SK-N-SH treated with all-trans-retinoic acid at 6 μM for 48 hours (cell line): ENCODE results near the gene ABCE1.

Experiments used
- ATAC-seq: fragments of 200-7000 bp; cut with Tn5 transposase; 3 replicates; pipeline ENCODE4 v1.9.1; 2020; ENCODE audit warnings: mild to moderate bottlenecking, moderate library complexity
- ARNTL ChIP-seq: fragments of 450-650 bp; formaldehyde crosslinking; IDR thresholded peaks from 2 replicates; pipeline ENCODE4 v1.5.0; 2020; ENCODE audit warnings: low read depth, mild to moderate bottlenecking, moderate library complexity, borderline replicate concordance
- BACH2 ChIP-seq: fragments of 250-450 bp; sonication (Bioruptor Pico); IDR thresholded peaks from 2 replicates; pipeline ENCODE4 v1.9.0; 2021; ENCODE audit warnings: mild to moderate bottlenecking, borderline replicate concordance
- CSDC2 ChIP-seq: fragments of 250-450 bp; sonication (Bioruptor Pico); IDR thresholded peaks from 2 replicates; pipeline ENCODE4 v1.5.0; 2020; ENCODE audit warnings: mild to moderate bottlenecking, moderate library complexity
- CSRNP3 ChIP-seq: fragments of 250-450 bp; sonication (Bioruptor Pico); IDR thresholded peaks from 2 replicates; pipeline ENCODE4 v1.5.1; 2021; ENCODE audit warnings: mild to moderate bottlenecking, moderate library complexity
- ESRRG ChIP-seq: fragments of 250-450 bp; sonication (Bioruptor Pico); IDR thresholded peaks from 2 replicates; pipeline ENCODE4 v1.6.1; 2021; ENCODE audit warnings: mild to moderate bottlenecking
- GLIS3 ChIP-seq: fragments of 250-450 bp; sonication (Bioruptor Pico); IDR thresholded peaks from 2 replicates; pipeline ENCODE4 v1.5.0; 2020; ENCODE audit warnings: mild to moderate bottlenecking, moderate library complexity
- ISL1 ChIP-seq: fragments of 250-450 bp; sonication (Bioruptor Pico); IDR thresholded peaks from 2 replicates; pipeline ENCODE4 v2.1.2; 2022; ENCODE audit warnings: mild to moderate bottlenecking, moderate library complexity
- OSR1 ChIP-seq: fragments of 250-450 bp; sonication (Bioruptor Pico); IDR thresholded peaks from 2 replicates; pipeline ENCODE4 v1.8.0; 2022; ENCODE audit warnings: moderate library complexity, mild to moderate bottlenecking, inconsistent platforms
- PATZ1 ChIP-seq: fragments of 250-450 bp; sonication (Bioruptor Pico); IDR thresholded peaks from 2 replicates; pipeline ENCODE4 v1.8.0; 2020; ENCODE audit warnings: mild to moderate bottlenecking, moderate library complexity, borderline replicate concordance
- RARB ChIP-seq: fragments of 250-450 bp; sonication (Bioruptor Pico); IDR thresholded peaks from 2 replicates; pipeline ENCODE4 v1.8.0; 2021; ENCODE audit warnings: mild to moderate bottlenecking, moderate library complexity
- SNAI2 ChIP-seq: fragments of 250-450 bp; sonication (Bioruptor Pico); IDR thresholded peaks from 2 replicates; pipeline ENCODE4 v1.5.0; 2020; ENCODE audit warnings: mild to moderate bottlenecking, moderate library complexity
- TCF4 ChIP-seq: fragments of 250-450 bp; sonication (Bioruptor Pico); IDR thresholded peaks from 2 replicates; pipeline ENCODE4 v1.8.0; 2021; ENCODE audit warnings: mild to moderate bottlenecking, moderate library complexity, borderline replicate concordance
- TSHZ2 ChIP-seq: fragments of 250-450 bp; sonication (Bioruptor Pico); IDR thresholded peaks from 2 replicates; pipeline ENCODE4 v1.5.0; 2020; ENCODE audit warnings: mild to moderate bottlenecking, moderate library complexity
- ZC3H10 ChIP-seq: fragments of 250-450 bp; sonication (Bioruptor Pico); IDR thresholded peaks from 2 replicates; pipeline ENCODE4 v1.5.1; 2021; ENCODE audit warnings: mild to moderate bottlenecking, moderate library complexity
- ZFP3 ChIP-seq: fragments of 250-450 bp; sonication (Bioruptor Pico); IDR thresholded peaks from 2 replicates; pipeline ENCODE4 v1.5.0; 2020; ENCODE audit warnings: mild to moderate bottlenecking, moderate library complexity
- ZFP30 ChIP-seq: fragments of 450-650 bp; formaldehyde crosslinking; IDR thresholded peaks from 2 replicates; pipeline ENCODE4 v1.5.0; 2022; ENCODE audit warnings: mild to moderate bottlenecking, moderate library complexity
- ZNF70 ChIP-seq: fragments of 450-650 bp; formaldehyde crosslinking; IDR thresholded peaks from 2 replicates; pipeline ENCODE4 v1.5.0; 2020; ENCODE audit warnings: mild to moderate bottlenecking, moderate library complexity
- ZNF8 ChIP-seq: fragments of 450-650 bp; formaldehyde crosslinking; IDR thresholded peaks from 2 replicates; pipeline ENCODE4 v1.5.0; 2020; ENCODE audit warnings: mild to moderate bottlenecking, moderate library complexity
- TF ChIP-seq, protein P1 (sequence below): fragments of 250-450 bp; sonication (Bioruptor Pico); IDR thresholded peaks from 2 replicates; pipeline ENCODE4 v1.8.0; 2021; ENCODE audit warnings: low read depth, mild to moderate bottlenecking, moderate library complexity, borderline replicate concordance
- TF ChIP-seq, protein P2 (sequence below): fragments of 250-450 bp; sonication (Bioruptor Pico); IDR thresholded peaks from 2 replicates; pipeline ENCODE4 v1.5.1; 2020; ENCODE audit warnings: low read depth, mild to moderate bottlenecking, moderate library complexity

The ABCE1 gene

DNA sequence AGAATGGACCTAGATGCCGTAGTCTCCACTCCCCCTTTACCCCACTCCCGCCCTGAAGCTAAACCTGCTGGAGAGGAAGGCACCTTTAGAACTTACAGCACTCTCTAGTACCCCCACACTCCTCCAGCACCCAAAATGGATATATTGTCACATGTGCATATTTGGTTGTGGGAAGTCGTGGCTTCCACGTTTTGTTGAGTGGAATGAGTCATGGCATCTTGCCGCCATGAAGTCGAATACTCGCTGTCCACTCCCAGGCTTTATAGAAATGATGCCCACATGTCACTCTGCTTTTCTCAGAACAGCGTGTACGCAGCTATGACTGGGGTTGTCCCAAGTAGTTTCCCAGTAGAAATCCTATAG, 545 bp downstream of the ABCE1 start:
- TF ChIP-seq, protein P1, sequence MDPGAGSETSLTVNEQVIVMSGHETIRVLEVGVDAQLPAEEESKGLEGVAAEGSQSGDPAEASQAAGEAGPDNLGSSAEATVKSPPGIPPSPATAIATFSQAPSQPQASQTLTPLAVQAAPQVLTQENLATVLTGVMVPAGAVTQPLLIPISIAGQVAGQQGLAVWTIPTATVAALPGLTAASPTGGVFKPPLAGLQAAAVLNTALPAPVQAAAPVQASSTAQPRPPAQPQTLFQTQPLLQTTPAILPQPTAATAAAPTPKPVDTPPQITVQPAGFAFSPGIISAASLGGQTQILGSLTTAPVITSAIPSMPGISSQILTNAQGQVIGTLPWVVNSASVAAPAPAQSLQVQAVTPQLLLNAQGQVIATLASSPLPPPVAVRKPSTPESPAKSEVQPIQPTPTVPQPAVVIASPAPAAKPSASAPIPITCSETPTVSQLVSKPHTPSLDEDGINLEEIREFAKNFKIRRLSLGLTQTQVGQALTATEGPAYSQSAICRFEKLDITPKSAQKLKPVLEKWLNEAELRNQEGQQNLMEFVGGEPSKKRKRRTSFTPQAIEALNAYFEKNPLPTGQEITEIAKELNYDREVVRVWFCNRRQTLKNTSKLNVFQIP (CRISPR knock-in tag) = no peak
- no peak for TF ChIP-seq RARB (CRISPR knock-in tag)
- no peak for TF ChIP-seq ZC3H10 (CRISPR knock-in tag)
- TF ChIP-seq ARNTL (CRISPR knock-in tag) = no peak
- TF ChIP-seq, all 23 proteins: peak for 0
- ATAC-seq = peak; percentile 68

DNA sequence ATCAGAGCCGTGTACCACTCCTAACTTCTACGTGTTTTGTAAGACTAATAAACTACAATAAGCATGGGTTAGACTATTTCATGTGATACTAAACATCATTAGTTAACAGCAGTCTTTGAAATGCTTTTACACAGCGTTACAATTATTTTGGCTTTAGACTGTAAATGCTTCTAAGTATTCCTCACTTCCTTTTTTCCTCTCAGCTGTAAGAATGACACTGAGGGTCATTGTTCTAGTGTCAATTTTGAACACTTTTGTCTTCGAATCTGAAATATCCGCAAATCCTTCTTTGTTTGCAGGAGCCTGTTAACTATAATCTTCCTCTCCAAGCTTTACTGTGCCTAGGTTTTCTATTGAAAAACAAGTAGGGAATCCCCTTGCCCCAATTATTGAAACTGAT, 1.5 kb downstream of the ABCE1 start:
- ATAC-seq = no peak
- TF ChIP-seq BACH2 (CRISPR knock-in tag) = no peak
- no peak for TF ChIP-seq CSDC2 (CRISPR knock-in tag)
- TF ChIP-seq TCF4 (CRISPR knock-in tag) = no peak
- no peak for TF ChIP-seq ZFP3 (CRISPR knock-in tag)
- no peak for TF ChIP-seq TSHZ2
- no peak for TF ChIP-seq ARNTL (CRISPR knock-in tag)
- no peak for TF ChIP-seq ESRRG (CRISPR knock-in tag)
- TF ChIP-seq, protein P2, sequence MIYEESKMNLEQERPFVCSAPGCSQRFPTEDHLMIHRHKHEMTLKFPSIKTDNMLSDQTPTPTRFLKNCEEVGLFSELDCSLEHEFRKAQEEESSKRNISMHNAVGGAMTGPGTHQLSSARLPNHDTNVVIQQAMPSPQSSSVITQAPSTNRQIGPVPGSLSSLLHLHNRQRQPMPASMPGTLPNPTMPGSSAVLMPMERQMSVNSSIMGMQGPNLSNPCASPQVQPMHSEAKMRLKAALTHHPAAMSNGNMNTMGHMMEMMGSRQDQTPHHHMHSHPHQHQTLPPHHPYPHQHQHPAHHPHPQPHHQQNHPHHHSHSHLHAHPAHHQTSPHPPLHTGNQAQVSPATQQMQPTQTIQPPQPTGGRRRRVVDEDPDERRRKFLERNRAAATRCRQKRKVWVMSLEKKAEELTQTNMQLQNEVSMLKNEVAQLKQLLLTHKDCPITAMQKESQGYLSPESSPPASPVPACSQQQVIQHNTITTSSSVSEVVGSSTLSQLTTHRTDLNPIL (CRISPR knock-in tag) = no peak
- TF ChIP-seq GLIS3 = no peak
- no peak for TF ChIP-seq RARB (CRISPR knock-in tag)
- TF ChIP-seq ZNF8 (CRISPR knock-in tag) = no peak
- TF ChIP-seq, protein P1 (CRISPR knock-in tag) = no peak
- TF ChIP-seq OSR1 (CRISPR knock-in tag) = no peak
- TF ChIP-seq ISL1 (CRISPR knock-in tag) = no peak
- no peak for TF ChIP-seq ZNF70 (CRISPR knock-in tag)
- no peak for TF ChIP-seq CSRNP3 (CRISPR knock-in tag)
- no peak for TF ChIP-seq PATZ1
- no peak for TF ChIP-seq SNAI2 (CRISPR knock-in tag)
- no peak for TF ChIP-seq ZC3H10 (CRISPR knock-in tag)

- no peak for TF ChIP-seq TCF4 (CRISPR knock-in tag)
- TF ChIP-seq OSR1 (CRISPR knock-in tag) = no peak
- TF ChIP-seq TSHZ2 = no peak
- TF ChIP-seq ISL1 (CRISPR knock-in tag) = no peak
- no peak for TF ChIP-seq CSDC2 (CRISPR knock-in tag)
- no peak for TF ChIP-seq ZNF8 (CRISPR knock-in tag)
- no peak for TF ChIP-seq ZFP30 (CRISPR knock-in tag)
- TF ChIP-seq, all 23 proteins: peak for 0
- ATAC-seq = no peak
Observed at GRCh38 chr4:145101091-145101490, 3.0 kb downstream of the ABCE1 start.
